HepG2 (cell line): Measurements from ENCODE around the gene SIRT5. TPM values are rescaled to one million over a fixed set of nuclear protein-coding genes. Genes with fewer than 3 reads are reported as not detected.

Source experiments
- ATAC-seq: fragments of 200-7000 bp; cut with Tn5 transposase; 3 replicates; pipeline ENCODE4 v1.9.1; 2020; ENCODE audit warnings: mild to moderate bottlenecking, moderate library complexity
- BruUV-seq: library from RNA; stranded (reverse); fragments of 400-500 nt; replicated peaks from 2 replicates; lab custom pipeline; 2021; lab: Mats Ljungman, UMichigan
- CTCF ChIA-PET: fragments of 300-600 bp; formaldehyde crosslinking; extraction: SDS; loops from one replicate; lab custom pipeline; 2021; ENCODE audit warnings: low total read pairs, inconsistent platforms, low intra/inter-chr PET ratio; lab: Yijun Ruan, JAX
- POLR2A ChIA-PET: fragments of 350-600 bp; sonication (Branson Sonifier 250); formaldehyde crosslinking; loops from one replicate; lab custom pipeline; 2020; ENCODE audit warnings: antibody characterized with exemption, inconsistent platforms; lab: Yijun Ruan, JAX
- DNase-seq: peaks from one replicate; pipeline ENCODE4 v3.0.0-alpha.2; 2015; ENCODE audit warnings: low spot score
- FAIRE-seq: peaks from 3 replicates; lab custom pipeline; 2011; peaks lifted over from hg19 to GRCh38; lab: Jason Lieb, UNC
- H2AFZ ChIP-seq: one replicate; pipeline ENCODE4 v1.6.1; 2011; ENCODE audit warnings: low read length, inconsistent platforms
- H3K27ac ChIP-seq: fragments of 300-600 bp; 3 replicates; pipeline ENCODE4 v1.8.0; 2011; ENCODE audit warnings: mixed run types, mild to moderate bottlenecking, mixed read lengths, low read length, inconsistent platforms; ENCODE audit not compliant: insufficient read depth; ENCODE audit errors: extremely low read length
- H3K27me3 ChIP-seq, 2 experiments: fragments of 200-600 bp in 1 of 2; 2 replicates in 1 of 2; 3 replicates in 1 of 2; pipeline versions ENCODE4 v1.6.0 to v1.8.0; 2011; ENCODE audit warnings: low read length in 2 of 2, mild to moderate bottlenecking in 2 of 2, moderate library complexity in 2 of 2, inconsistent platforms in 1 of 2; ENCODE audit not compliant: insufficient read depth in 2 of 2, control insufficient read depth in 1 of 2
- H3K36me3 ChIP-seq, 2 experiments: fragments of 200-600 bp in 1 of 2; replicated peaks in 1 of 2; 2 replicates in 1 of 2; 3 replicates in 1 of 2; pipeline versions ENCODE4 v1.5.1 to v1.8.0; 2011; ENCODE audit warnings: low read length in 2 of 2, inconsistent platforms in 1 of 2; ENCODE audit not compliant: insufficient read depth in 2 of 2, control insufficient read depth in 1 of 2
- H3K4me1 ChIP-seq: 2 replicates; pipeline ENCODE4 v1.5.1; 2012; ENCODE audit warnings: low read length, inconsistent platforms; ENCODE audit not compliant: insufficient read depth
- H3K4me2 ChIP-seq: 2 replicates; pipeline ENCODE4 v1.6.0; 2011; ENCODE audit warnings: low read depth, low read length, inconsistent platforms
- H3K4me3 ChIP-seq, 3 experiments: fragments of 200-600 bp in 1 of 3; sonication (generic), shearing (Covaris generic) in 1 of 3; replicated peaks in 1 of 3; 2 replicates each; pipeline ENCODE4 v1.5.1; 2011 to 2016; ENCODE audit warnings: low read length in 3 of 3, inconsistent platforms in 2 of 3, low read depth in 2 of 3, mild to moderate bottlenecking in 2 of 3, control low read depth in 1 of 3, mixed read lengths in 1 of 3; ENCODE audit not compliant: insufficient read depth in 1 of 3
- H3K79me2 ChIP-seq: one replicate; pipeline ENCODE4 v1.6.1; 2011; ENCODE audit warnings: low read length, inconsistent platforms; ENCODE audit not compliant: insufficient read depth
- H3K9ac ChIP-seq: 2 replicates; pipeline ENCODE4 v1.6.0; 2011; ENCODE audit warnings: mild to moderate bottlenecking, low read depth, low read length, inconsistent platforms; ENCODE audit not compliant: insufficient read depth
- H3K9me3 ChIP-seq: 2 replicates; pipeline ENCODE4 v1.5.1; 2012; ENCODE audit warnings: mild to moderate bottlenecking, low read length
- H4K20me1 ChIP-seq: 2 replicates; pipeline ENCODE4 v1.6.0; 2011; ENCODE audit warnings: inconsistent platforms, mild to moderate bottlenecking, low read length, moderate library complexity; ENCODE audit not compliant: insufficient read depth
- ARNTL ChIP-seq: sonication (generic); formaldehyde crosslinking; IDR thresholded peaks from 2 replicates; pipeline ENCODE4 v1.4.0; 2020; ENCODE audit warnings: mild to moderate bottlenecking, missing genetic modification reagents
- BRCA1 ChIP-seq: sonication (generic); formaldehyde crosslinking; IDR thresholded peaks from 2 replicates; pipeline ENCODE4 v1.4.0; 2020; ENCODE audit warnings: missing genetic modification reagents
- FOXO4 ChIP-seq: sonication (generic); formaldehyde crosslinking; conservative IDR thresholded peaks from 2 replicates; pipeline ENCODE4 v1.8.1; 2023; ENCODE audit warnings: missing genetic modification reagents
- HMG20B ChIP-seq: conservative IDR thresholded peaks from 2 replicates; pipeline ENCODE4 v1.6.1; 2016; ENCODE audit warnings: missing genetic modification reagents, missing compliant biosample characterization
- MEIS2 ChIP-seq: sonication (generic); formaldehyde crosslinking; IDR thresholded peaks from 2 replicates; pipeline ENCODE4 v1.9.0; 2021; ENCODE audit warnings: mild to moderate bottlenecking, missing genetic modification reagents
- NFATC3 ChIP-seq: sonication (generic); formaldehyde crosslinking; IDR thresholded peaks from 2 replicates; pipeline ENCODE4 v1.5.1; 2020; ENCODE audit warnings: mild to moderate bottlenecking, missing genetic modification reagents
- NFE2L1 ChIP-seq: sonication (generic); formaldehyde crosslinking; IDR thresholded peaks from 2 replicates; pipeline ENCODE4 v1.4.0; 2020; ENCODE audit warnings: missing genetic modification reagents, mild to moderate bottlenecking, borderline replicate concordance
- POLR2AphosphoS5 ChIP-seq: IDR thresholded peaks from 2 replicates; pipeline ENCODE4 v1.6.1; 2012; ENCODE audit warnings: low read depth, low read length
- SNAI1 ChIP-seq: sonication (generic); formaldehyde crosslinking; IDR thresholded peaks from 2 replicates; pipeline ENCODE4 v1.5.0; 2020; ENCODE audit warnings: mild to moderate bottlenecking, missing genetic modification reagents, borderline replicate concordance
- SP140L ChIP-seq: sonication (generic); formaldehyde crosslinking; IDR thresholded peaks from 2 replicates; pipeline ENCODE4 v1.4.0; 2020; ENCODE audit warnings: missing genetic modification reagents, borderline replicate concordance
- TFAP4 ChIP-seq: sonication (generic); IDR thresholded peaks from 2 replicates; pipeline ENCODE4 v1.6.1; 2016; ENCODE audit warnings: low read depth, borderline replicate concordance
- XRCC5 ChIP-seq: fragments of 200-400 bp; formaldehyde crosslinking; optimal IDR thresholded peaks from 2 replicates; pipeline ENCODE3; 2017; ENCODE audit warnings: mild to moderate bottlenecking, low read length
- ZMYM3 ChIP-seq: sonication (generic); formaldehyde crosslinking; IDR thresholded peaks from 2 replicates; pipeline ENCODE4 v1.5.1; 2020; ENCODE audit warnings: mild to moderate bottlenecking, missing genetic modification reagents
- ZNF264 ChIP-seq: sonication (generic); formaldehyde crosslinking; IDR thresholded peaks from 2 replicates; pipeline ENCODE4 v1.4.0; 2020; ENCODE audit warnings: missing genetic modification reagents
- ZNF333 ChIP-seq: sonication (generic); formaldehyde crosslinking; IDR thresholded peaks from 2 replicates; pipeline ENCODE4 v1.4.0; 2020; ENCODE audit warnings: mild to moderate bottlenecking, missing genetic modification reagents, borderline replicate concordance
- ZNF549 ChIP-seq: sonication (generic); formaldehyde crosslinking; IDR thresholded peaks from 2 replicates; pipeline ENCODE4 v1.5.0; 2020; ENCODE audit warnings: missing genetic modification reagents
- ZNF724P ChIP-seq: sonication (generic); formaldehyde crosslinking; IDR thresholded peaks from 2 replicates; pipeline ENCODE4 v1.8.0; 2022; ENCODE audit warnings: missing genetic modification reagents, borderline replicate concordance
- ZNF737 ChIP-seq: sonication (generic); formaldehyde crosslinking; IDR thresholded peaks from 2 replicates; pipeline ENCODE4 v1.5.0; 2020; ENCODE audit warnings: missing genetic modification reagents, mild to moderate bottlenecking, borderline replicate concordance
- ZNF768 ChIP-seq: sonication (generic); formaldehyde crosslinking; IDR thresholded peaks from 2 replicates; pipeline ENCODE4 v1.4.0; 2020; ENCODE audit warnings: missing genetic modification reagents
- ZSCAN20 ChIP-seq: sonication (generic); formaldehyde crosslinking; IDR thresholded peaks from 2 replicates; pipeline ENCODE4 v1.4.0; 2020; ENCODE audit warnings: missing genetic modification reagents, mild to moderate bottlenecking, borderline replicate concordance
- WGBS: methylation state at CpG from one replicate; pipeline ENCODE4 v1.1.6; 2017; ENCODE audit warnings: low lambda C conversion rate; 5-methylcytosine and 5-hydroxymethylcytosine counted together
- in situ Hi-C: cut with HindIII; loops from 2 replicates; pipeline ENCODE4 v1.10.0; 2017; ENCODE audit warnings: low pct_unique_long_range_greater_than_20kb; ENCODE audit not compliant: extremely low pct_ligation_motif_present
- intact Hi-C: fragments of 100-400 bp; cut with micrococcal nuclease; formaldehyde crosslinking; loops from one replicate; pipeline ENCODE4 v1.10.0; 2022; ENCODE audit not compliant: unreplicated experiment
- polyA plus RNA-seq, 8 experiments: library from polyadenylated mRNA; depleted of rRNA in 3 of 8; stranded (reverse) in 7 of 8; unstranded in 1 of 8; fragments of >200 nt; fragmentation: Illumina TruSeq in 4 of 8; extraction: Trizol in 4 of 8; gene quantifications; 2 replicates each; pipeline versions ENCODE4 v1.2.1 to v1.2.3, GENCODE V29; 2011 to 2016; ENCODE audit warnings: low read depth in 4 of 8, missing spikeins in 1 of 8, mixed read lengths in 1 of 8; ENCODE audit not compliant: insufficient read depth in 1 of 8
- total RNA-seq, 5 experiments: library from RNA; depleted of rRNA; stranded (reverse); fragments of >200 nt; fragmentation: Illumina TruSeq; extraction: Trizol; gene quantifications; 2 replicates each; pipeline ENCODE4 v1.2.3, GENCODE V29; 2016; ENCODE audit warnings: low read depth in 1 of 5
- TF ChIP-seq, protein P1 (sequence below): sonication (generic); formaldehyde crosslinking; IDR thresholded peaks from 2 replicates; pipeline ENCODE4 v1.8.0; 2022; ENCODE audit warnings: missing genetic modification reagents, low read depth, mild to moderate bottlenecking, borderline replicate concordance

SIRT5 gene
- total and polyA plus RNA-seq, 2 of the 13 experiments (the other 11 are each of a cell fraction or from before 2014, with no cell fraction given): 14.1 to 16.6 TPM

DNA sequence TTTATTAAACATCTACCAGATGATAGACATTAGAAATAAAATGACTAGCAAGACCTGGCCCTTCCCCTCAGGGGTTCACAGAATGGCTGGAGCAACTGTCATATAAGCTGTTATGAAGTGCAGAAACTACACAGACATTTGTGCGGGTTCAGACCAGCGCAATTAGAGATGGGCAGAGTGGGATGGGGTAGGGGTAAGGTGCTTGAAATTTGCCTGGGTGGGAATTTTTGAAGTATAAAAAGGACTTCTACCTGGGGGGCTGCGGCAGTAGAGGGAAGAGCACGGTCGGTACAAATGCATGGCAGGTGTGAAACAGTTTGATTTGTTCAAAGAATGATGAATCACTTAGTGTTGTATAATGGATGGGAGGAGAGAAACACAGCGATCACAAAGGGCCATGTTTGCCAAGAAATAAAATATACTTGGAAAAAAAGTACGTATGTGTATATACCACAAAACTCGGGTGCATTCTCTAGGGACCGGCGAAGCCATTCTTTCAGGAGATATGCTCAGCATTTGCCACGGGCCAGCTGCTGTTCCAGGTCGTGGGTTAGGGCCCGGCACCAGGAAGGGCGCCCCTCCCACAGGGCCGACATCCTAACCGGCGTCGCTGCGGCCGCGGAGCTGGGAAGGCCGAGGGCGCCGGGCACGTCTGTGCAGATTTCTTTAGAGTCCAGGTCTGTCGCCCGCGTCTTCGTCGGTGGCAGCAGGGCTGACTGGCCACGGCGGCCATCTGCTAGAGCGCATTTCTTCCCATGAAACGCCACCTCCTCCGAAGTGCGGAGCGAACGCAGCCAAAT, 39.9 kb downstream of the SIRT5 start:
- H3K9me3 ChIP-seq: no peaks in the 10 kb centered on the region
- POLR2A ChIA-PET: interaction anchor here (0.6 to 5.3 kb wide), 24 partner anchors 9 to 1631 kb away, joined by 3 to 175 read pairs (median 5); partner anchors contain the start of genes GFOD1, MCUR1, RANBP9 and SIRT5
- in situ Hi-C loops: no loop called here
- intact Hi-C loops: loop anchor here (2.0 kb wide), 2 partner anchors 128 to 278 kb away; partner anchors contain the start of gene GFOD1
- 4% methylated on average over 20 of the region's 38 CpGs for WGBS
- BruUV-seq: TSS peak; percentile 75
- peak overlapping the region; percentile 97 for H3K9ac ChIP-seq
- peak overlapping the region; percentile 89 to 97 (median 93) for H3K4me3 ChIP-seq
- H3K79me2 ChIP-seq: peaks cover 43% of the 10 kb centered on the region
- H3K4me2 ChIP-seq: peak overlapping the region; percentile 91
- H2AFZ ChIP-seq: no peak overlapping the region
- peaks cover 5 to 25% of the 10 kb centered on the region in 2 experiments; a peak in 3 of 5 replicates for H3K36me3 ChIP-seq
- no peaks in the 10 kb centered on the region; a peak in 1 of 5 replicates for H3K27me3 ChIP-seq
- FAIRE-seq (no peak), DNase-seq (peak; percentile 38), ATAC-seq (peak; percentile 65)
- H3K4me1 ChIP-seq: peaks cover 35% of the 10 kb centered on the region
- H3K27ac ChIP-seq: peak overlapping the region; percentile 91
- CTCF ChIA-PET: interaction anchor here (1.2 kb wide), 1 partner anchor 9 kb away, joined by 6 read pairs; no protein-coding TSS in a partner anchor
- H4K20me1 ChIP-seq: peaks cover 17% of the 10 kb centered on the region
- TF ChIP-seq ZNF724P (CRISPR knock-in tag) (peak; percentile 51; the same call in 1 of the 2 replicates), ZNF333 (CRISPR knock-in tag) (0 out of 2 replicates have a peak, but pooled peaks have one; percentile 2), ZSCAN20 (peak; percentile 81; the same call in 1 of the 2 replicates), SP140L (CRISPR knock-in tag) (0 out of 2 replicates have a peak, but pooled peaks have one; percentile 28), XRCC5 (peak; percentile 12), ZNF737 (peak; percentile 81; the same call in 1 of the 2 replicates), ZNF264 (peak; percentile 47), NFATC3 (CRISPR knock-in tag) (0 out of 2 replicates have a peak, but pooled peaks have one; percentile 70), BRCA1 (CRISPR knock-in tag) (peak; percentile 4; the same call in 1 of the 2 replicates), ZMYM3 (CRISPR knock-in tag) (no peak), SNAI1 (CRISPR knock-in tag) (0 out of 2 replicates have a peak, but pooled peaks have one; percentile 40), NFE2L1 (peak; percentile 6; the same call in 1 of the 2 replicates), ZNF549 (CRISPR knock-in tag) (0 out of 2 replicates have a peak, but pooled peaks have one; percentile 71), MEIS2 (CRISPR knock-in tag) (peak; percentile 67; the same call in 1 of the 2 replicates), FOXO4 (CRISPR knock-in tag) (0 out of 2 replicates have a peak, but pooled peaks have one; percentile 94), ARNTL (CRISPR knock-in tag) (no peak), HMG20B (peak; percentile 7; the same call in 1 of the 2 replicates), TFAP4 (peak; percentile 9; the same call in 1 of the 2 replicates), ZNF768 (CRISPR knock-in tag) (peak; percentile 11; the same call in 1 of the 2 replicates), POLR2AphosphoS5 (0 out of 2 replicates have a peak, but pooled peaks have one; percentile 11)
- TF ChIP-seq, protein P1, sequence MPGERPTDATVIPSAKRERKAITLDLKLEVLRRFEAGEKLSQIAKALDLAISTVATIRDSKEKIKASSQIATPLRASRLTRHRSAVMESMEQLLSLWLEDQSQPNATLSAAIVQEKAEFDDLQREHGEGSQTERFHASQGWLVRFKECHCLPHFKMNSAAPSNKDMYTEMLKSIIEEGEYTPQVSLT (CRISPR knock-in tag): 0 out of 2 replicates have a peak, but pooled peaks have one; percentile 29
